A673 (cell line): ENCODE data around the gene STAG3.

ENCODE experiments used
- EZH2 ChIP-seq: fragments of 200-600 bp; sonication (generic); IDR thresholded peaks from 2 replicates; pipeline ENCODE4 v1.6.1; 2017; ENCODE audit warnings: borderline replicate concordance, low read depth, mild to moderate bottlenecking, mixed read lengths, antibody characterized with exemption, low read length; ENCODE audit not compliant: poor library complexity, severe bottlenecking
- TF ChIP-seq, protein P1 (sequence below): fragments of 300-800, 200-600 bp; sonication (generic); conservative IDR thresholded peaks from 2 replicates; pipeline ENCODE4 v1.5.1; 2017; ENCODE audit warnings: low read depth, mild to moderate bottlenecking, antibody characterized with exemption, low read length, moderate library complexity, mixed read lengths

- TF ChIP-seq, protein P1, sequence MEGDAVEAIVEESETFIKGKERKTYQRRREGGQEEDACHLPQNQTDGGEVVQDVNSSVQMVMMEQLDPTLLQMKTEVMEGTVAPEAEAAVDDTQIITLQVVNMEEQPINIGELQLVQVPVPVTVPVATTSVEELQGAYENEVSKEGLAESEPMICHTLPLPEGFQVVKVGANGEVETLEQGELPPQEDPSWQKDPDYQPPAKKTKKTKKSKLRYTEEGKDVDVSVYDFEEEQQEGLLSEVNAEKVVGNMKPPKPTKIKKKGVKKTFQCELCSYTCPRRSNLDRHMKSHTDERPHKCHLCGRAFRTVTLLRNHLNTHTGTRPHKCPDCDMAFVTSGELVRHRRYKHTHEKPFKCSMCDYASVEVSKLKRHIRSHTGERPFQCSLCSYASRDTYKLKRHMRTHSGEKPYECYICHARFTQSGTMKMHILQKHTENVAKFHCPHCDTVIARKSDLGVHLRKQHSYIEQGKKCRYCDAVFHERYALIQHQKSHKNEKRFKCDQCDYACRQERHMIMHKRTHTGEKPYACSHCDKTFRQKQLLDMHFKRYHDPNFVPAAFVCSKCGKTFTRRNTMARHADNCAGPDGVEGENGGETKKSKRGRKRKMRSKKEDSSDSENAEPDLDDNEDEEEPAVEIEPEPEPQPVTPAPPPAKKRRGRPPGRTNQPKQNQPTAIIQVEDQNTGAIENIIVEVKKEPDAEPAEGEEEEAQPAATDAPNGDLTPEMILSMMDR: no peak
- TF ChIP-seq EZH2: no peak
Observed at GRCh38 chr7:100141555-100141949, 36.2 kb upstream of the STAG3 start.
